PC-9 (cell line): Measurements from ENCODE around the gene BCKDHB. TPM values are rescaled to one million over a fixed set of nuclear protein-coding genes. Genes with fewer than 3 reads are reported as not detected.

Source experiments
- BruUV-seq: library from RNA; stranded (reverse); fragments of 400-500 nt; replicated peaks from 2 replicates; lab custom pipeline; 2021; lab: Mats Ljungman, UMichigan
- CTCF ChIA-PET: fragments of 300-600 bp; sonication (Branson Sonifier 250); formaldehyde crosslinking; loops from one replicate; lab custom pipeline; 2022; ENCODE audit warnings: antibody characterized with exemption; lab: Charles Lee
- POLR2A ChIA-PET: fragments of 300-600 bp; sonication (Branson Sonifier 250); formaldehyde crosslinking; loops from one replicate; lab custom pipeline; 2022; ENCODE audit warnings: antibody characterized with exemption; ENCODE audit not compliant: unreplicated experiment; lab: Charles Lee
- DNase-seq, 2 experiments: peaks; one replicate each; pipeline versions ENCODE4 v3.0.0 to v3.0.0-alpha.2; 2015 to 2022; ENCODE audit warnings: mixed read lengths in 1 of 2
- H2AFZ ChIP-seq: fragments of 200-600 bp; sonication (generic); 2 replicates; pipeline ENCODE4 v1.8.1; 2017; ENCODE audit warnings: antibody characterized with exemption
- H3F3A ChIP-seq: fragments of 200-600 bp; sonication (generic); 2 replicates; pipeline ENCODE4 v1.8.1; 2017; ENCODE audit warnings: antibody characterized with exemption, mild to moderate bottlenecking, low read depth; ENCODE audit not compliant: insufficient read depth
- H3K27ac ChIP-seq: fragments of 200-600 bp; sonication (generic); 2 replicates; pipeline ENCODE4 v1.6.1; 2016; ENCODE audit warnings: mixed run types
- H3K27me3 ChIP-seq: fragments of 200-600 bp; sonication (generic); 2 replicates; pipeline ENCODE4 v1.6.1; 2016; ENCODE audit warnings: low read depth, mixed run types; ENCODE audit not compliant: insufficient read depth
- H3K36me3 ChIP-seq: fragments of 200-600 bp; sonication (generic); 2 replicates; pipeline ENCODE4 v1.6.1; 2016; ENCODE audit warnings: low read depth, mixed run types
- H3K4me1 ChIP-seq: fragments of 200-600 bp; sonication (generic); replicated peaks from 2 replicates; pipeline ENCODE4 v1.6.1; 2016; ENCODE audit warnings: mixed run types; ENCODE audit not compliant: insufficient read depth
- H3K4me2 ChIP-seq: fragments of 200-600 bp; sonication (generic); 2 replicates; pipeline ENCODE4 v1.6.1; 2017; ENCODE audit warnings: mixed run types
- H3K4me3 ChIP-seq: fragments of 200-600 bp; sonication (generic); 2 replicates; pipeline ENCODE4 v1.6.1; 2016; ENCODE audit warnings: mixed run types
- H3K79me2 ChIP-seq: fragments of 200-600 bp; sonication (generic); 2 replicates; pipeline ENCODE4 v1.6.1; 2017; ENCODE audit warnings: low read depth, mixed run types
- H3K9me2 ChIP-seq: fragments of 200-600 bp; sonication (generic); 2 replicates; pipeline ENCODE4 v1.8.1; 2017; ENCODE audit warnings: mild to moderate bottlenecking; ENCODE audit not compliant: insufficient read depth
- H3K9me3 ChIP-seq: fragments of 200-600 bp; sonication (generic); 2 replicates; pipeline ENCODE4 v1.8.1; 2016; ENCODE audit warnings: low read depth; ENCODE audit not compliant: insufficient read depth
- H4K20me1 ChIP-seq: fragments of 200-600 bp; sonication (generic); 2 replicates; pipeline ENCODE4 v1.8.1; 2017; ENCODE audit not compliant: insufficient read depth
- CTCF ChIP-seq: fragments of 200-600 bp; sonication (generic); conservative IDR thresholded peaks from 2 replicates; pipeline ENCODE4 v1.6.1; 2017; ENCODE audit warnings: mixed run types, antibody characterized with exemption, mild to moderate bottlenecking, moderate library complexity
- EZH2 ChIP-seq: fragments of 200-600 bp; sonication (generic); IDR thresholded peaks from 2 replicates; pipeline ENCODE4 v1.8.0; 2017; ENCODE audit warnings: antibody characterized with exemption, low read depth
- intact Hi-C: fragments of 100-400 bp; cut with micrococcal nuclease; formaldehyde crosslinking; loops from one replicate; pipeline ENCODE4 v1.10.0; 2022; ENCODE audit not compliant: unreplicated experiment
- total RNA-seq: library from RNA; stranded (reverse); gene quantifications from 2 replicates; pipeline ENCODE4 v1.2.3, GENCODE V29; 2021

The BCKDHB gene
- total RNA-seq, 1 experiment from 2014 or later: 29.7 TPM

GRCh38 chr6:80259118-80259517 is 152.6 kb downstream of the BCKDHB start:
- BruUV-seq: no TSS peak
- intact Hi-C loops: no loop called here
- H3K27ac ChIP-seq: no peak overlapping the region
- H3K27me3 ChIP-seq: no peaks in the 10 kb centered on the region
- H2AFZ ChIP-seq: no peak overlapping the region
- no peaks in the 10 kb centered on the region for H3K9me2 ChIP-seq
- H3F3A ChIP-seq: no peaks in the 10 kb centered on the region
- no peak overlapping the region for H3K4me2 ChIP-seq
- no peaks in the 10 kb centered on the region for H3K9me3 ChIP-seq
- CTCF ChIA-PET: no interaction called here
- H3K4me3 ChIP-seq: no peak overlapping the region
- POLR2A ChIA-PET: no interaction called here
- H3K4me1 ChIP-seq: no peaks in the 10 kb centered on the region
- H3K36me3 ChIP-seq: no peaks in the 10 kb centered on the region
- no peak for TF ChIP-seq EZH2
- TF ChIP-seq CTCF: no peak
- no peak for DNase-seq
- H3K79me2 ChIP-seq: no peaks in the 10 kb centered on the region
- no peaks in the 10 kb centered on the region for H4K20me1 ChIP-seq

- CTCF ChIA-PET: no interaction called here
- TF ChIP-seq CTCF (no peak), EZH2 (no peak)
- Histone ChIP-seq H3K4me3 (no peak overlapping the region), H3K36me3 (no peaks in the 10 kb centered on the region), H3K9me2 (no peaks in the 10 kb centered on the region), H3K27ac (no peak overlapping the region), H4K20me1 (no peaks in the 10 kb centered on the region), H3F3A (no peaks in the 10 kb centered on the region), H3K4me1 (no peaks in the 10 kb centered on the region), H3K9me3 (no peaks in the 10 kb centered on the region), H2AFZ (no peak overlapping the region), H3K4me2 (no peak overlapping the region), H3K79me2 (no peaks in the 10 kb centered on the region), H3K27me3 (no peaks in the 10 kb centered on the region)
- DNase-seq: no peak
- no TSS peak for BruUV-seq
- POLR2A ChIA-PET: no interaction called here
- intact Hi-C loops: no loop called here
Measured at GRCh38 chr6:80263585-80263984, 157.1 kb downstream of the BCKDHB start.

GRCh38 chr6:80268865-80269730 is 162.6 kb downstream of the BCKDHB start:
- Histone ChIP-seq H3K4me2 (no peak overlapping the region), H3K4me3 (no peak overlapping the region), H4K20me1 (no peaks in the 10 kb centered on the region), H3K27me3 (no peaks in the 10 kb centered on the region), H3K36me3 (no peaks in the 10 kb centered on the region), H3K79me2 (no peaks in the 10 kb centered on the region), H3K4me1 (no peaks in the 10 kb centered on the region), H3F3A (no peaks in the 10 kb centered on the region), H3K27ac (no peak overlapping the region), H2AFZ (no peak overlapping the region), H3K9me3 (no peaks in the 10 kb centered on the region), H3K9me2 (no peaks in the 10 kb centered on the region)
- intact Hi-C loops: no loop called here
- BruUV-seq: no TSS peak
- DNase-seq: no peak
- CTCF ChIA-PET: no interaction called here
- TF ChIP-seq CTCF (no peak), EZH2 (no peak)
- POLR2A ChIA-PET: interaction anchor here (0.6 kb wide), 1 partner anchor 98 kb away, joined by 13 read pairs; no protein-coding TSS in a partner anchor
